Sigmoid colon (tissue), 4 donors: ENCODE results near the gene METTL27.

Experiments
- EP300 ChIP-seq, 4 donors: sonication (generic); formaldehyde crosslinking; IDR thresholded peaks; one replicate each; pipeline ENCODE4 v1.6.1; 2017; ENCODE audit warnings: antibody characterized with exemption in 4 of 4
- TF ChIP-seq, protein P1 (sequence below), 4 experiments: fragments of 450-650 bp in 3 of 4; fragments of 200-600 bp in 1 of 4; IDR thresholded peaks; one replicate each; pipeline ENCODE4 v1.5.1; 2016 to 2019; ENCODE audit warnings: antibody characterized with exemption in 4 of 4, mild to moderate bottlenecking in 3 of 4, moderate library complexity in 2 of 4

DNA sequence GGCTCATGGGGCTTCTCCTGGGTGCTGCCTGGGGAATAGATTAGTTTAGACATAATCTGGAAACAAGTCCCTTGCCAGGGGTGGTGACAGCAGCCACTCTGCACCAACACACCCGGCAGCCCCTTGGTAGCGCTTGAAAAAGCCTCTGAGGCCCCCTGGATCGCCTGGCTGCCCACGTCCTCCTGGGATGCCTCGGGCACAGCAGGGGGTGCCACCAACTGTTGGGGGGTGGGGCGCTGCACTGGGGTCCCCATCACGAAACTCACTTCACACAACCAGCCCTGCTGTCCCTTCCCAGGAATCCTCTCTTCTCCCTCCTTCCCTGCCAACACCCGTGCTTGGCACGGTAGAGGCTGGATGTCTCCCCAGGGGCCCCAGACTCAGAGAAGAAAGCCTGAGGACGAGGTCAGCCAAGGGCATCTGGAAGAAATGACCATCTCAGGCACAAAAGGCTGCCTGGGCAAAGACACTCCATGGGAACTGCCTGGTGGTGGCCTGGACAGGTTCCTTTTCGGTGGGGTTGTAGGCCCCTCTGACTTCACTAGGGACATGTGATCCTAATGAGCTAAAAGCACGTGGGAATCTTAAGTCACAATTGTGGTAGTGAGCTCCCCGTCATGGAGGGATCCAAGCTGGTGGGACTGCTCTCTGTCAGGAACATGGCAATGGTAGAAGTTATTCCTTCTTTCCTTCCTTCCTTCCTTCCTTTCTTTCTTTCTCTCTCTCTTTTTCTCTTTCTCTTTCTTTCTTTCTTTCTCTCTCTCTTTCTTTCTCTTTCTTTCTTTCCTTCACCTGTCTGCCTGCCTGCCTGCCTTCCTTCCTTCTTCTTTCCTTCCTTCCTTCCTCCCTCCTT, 30.0 kb upstream of the METTL27 start:
- TF ChIP-seq, protein P1, sequence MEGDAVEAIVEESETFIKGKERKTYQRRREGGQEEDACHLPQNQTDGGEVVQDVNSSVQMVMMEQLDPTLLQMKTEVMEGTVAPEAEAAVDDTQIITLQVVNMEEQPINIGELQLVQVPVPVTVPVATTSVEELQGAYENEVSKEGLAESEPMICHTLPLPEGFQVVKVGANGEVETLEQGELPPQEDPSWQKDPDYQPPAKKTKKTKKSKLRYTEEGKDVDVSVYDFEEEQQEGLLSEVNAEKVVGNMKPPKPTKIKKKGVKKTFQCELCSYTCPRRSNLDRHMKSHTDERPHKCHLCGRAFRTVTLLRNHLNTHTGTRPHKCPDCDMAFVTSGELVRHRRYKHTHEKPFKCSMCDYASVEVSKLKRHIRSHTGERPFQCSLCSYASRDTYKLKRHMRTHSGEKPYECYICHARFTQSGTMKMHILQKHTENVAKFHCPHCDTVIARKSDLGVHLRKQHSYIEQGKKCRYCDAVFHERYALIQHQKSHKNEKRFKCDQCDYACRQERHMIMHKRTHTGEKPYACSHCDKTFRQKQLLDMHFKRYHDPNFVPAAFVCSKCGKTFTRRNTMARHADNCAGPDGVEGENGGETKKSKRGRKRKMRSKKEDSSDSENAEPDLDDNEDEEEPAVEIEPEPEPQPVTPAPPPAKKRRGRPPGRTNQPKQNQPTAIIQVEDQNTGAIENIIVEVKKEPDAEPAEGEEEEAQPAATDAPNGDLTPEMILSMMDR (IDR thresholded peaks at IDR 0.05) = no peak
- TF ChIP-seq EP300 (IDR thresholded peaks at IDR 0.05) = no peak
